ENCODE data around the gene MPP3.

The MPP3 gene, protein sequence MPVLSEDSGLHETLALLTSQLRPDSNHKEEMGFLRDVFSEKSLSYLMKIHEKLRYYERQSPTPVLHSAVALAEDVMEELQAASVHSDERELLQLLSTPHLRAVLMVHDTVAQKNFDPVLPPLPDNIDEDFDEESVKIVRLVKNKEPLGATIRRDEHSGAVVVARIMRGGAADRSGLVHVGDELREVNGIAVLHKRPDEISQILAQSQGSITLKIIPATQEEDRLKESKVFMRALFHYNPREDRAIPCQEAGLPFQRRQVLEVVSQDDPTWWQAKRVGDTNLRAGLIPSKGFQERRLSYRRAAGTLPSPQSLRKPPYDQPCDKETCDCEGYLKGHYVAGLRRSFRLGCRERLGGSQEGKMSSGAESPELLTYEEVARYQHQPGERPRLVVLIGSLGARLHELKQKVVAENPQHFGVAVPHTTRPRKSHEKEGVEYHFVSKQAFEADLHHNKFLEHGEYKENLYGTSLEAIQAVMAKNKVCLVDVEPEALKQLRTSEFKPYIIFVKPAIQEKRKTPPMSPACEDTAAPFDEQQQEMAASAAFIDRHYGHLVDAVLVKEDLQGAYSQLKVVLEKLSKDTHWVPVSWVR

DNA sequence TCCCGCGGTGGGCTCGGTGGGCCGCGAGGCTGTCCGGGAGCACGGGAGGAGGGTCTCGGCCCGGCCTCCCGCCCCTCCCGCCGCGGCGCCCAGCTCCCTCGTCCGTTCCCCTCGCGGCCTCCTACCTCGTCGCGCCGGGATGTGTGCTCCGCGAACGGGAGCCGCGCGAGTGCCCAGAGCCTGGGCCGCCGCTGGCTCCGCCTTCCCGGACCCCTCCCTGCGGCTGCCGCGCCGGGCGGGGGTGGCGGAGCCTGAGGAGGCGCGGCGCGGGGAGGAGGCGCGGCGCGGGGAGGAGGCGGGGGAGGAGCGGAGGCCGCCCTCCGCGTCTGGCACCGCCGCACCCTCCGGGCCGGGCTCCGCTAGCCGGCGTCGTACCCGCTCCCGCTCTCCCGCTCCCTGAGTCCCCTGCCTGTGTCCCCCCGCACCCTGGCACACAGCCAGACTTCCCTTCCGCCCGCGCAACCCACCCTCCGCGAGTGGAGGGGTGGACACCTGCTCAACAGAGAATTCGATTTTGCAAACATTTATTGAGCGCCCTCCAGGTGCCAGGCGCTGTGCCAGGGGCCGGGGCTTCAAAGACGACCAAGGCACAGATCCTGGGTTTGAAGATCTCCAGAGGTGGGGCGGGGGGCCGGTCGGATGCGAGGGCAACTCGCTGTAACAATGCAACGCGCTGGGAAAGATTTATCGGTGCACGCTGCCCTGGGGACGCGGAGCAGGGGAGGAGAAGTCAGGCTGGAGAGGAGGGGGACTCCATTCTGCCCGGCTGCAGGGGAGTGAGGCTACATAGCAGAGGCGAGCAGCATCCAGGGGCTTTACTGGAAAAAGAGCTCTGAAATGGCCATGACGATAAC is at the start of gene MPP3:
Gene MPP3, minus strand, starts transcription at position 171 of the 854 bp plus-strand sequence. CDS start 1,240 bp downstream, outside the sequence.
- peaks cover 11% of the 10 kb centered on the region for H3K4me1 ChIP-seq (ENCODE audit: low read depth, poor library complexity, severe bottlenecking)
- peaks cover 3% of the 10 kb centered on the region; the same call in 1 of the 2 replicates for H3K27me3 ChIP-seq (ENCODE audit: insufficient read depth, low read depth)
- H4K20me1 ChIP-seq (ENCODE audit: insufficient read depth) = no peaks in the 10 kb centered on the region
- peak within 1 kb of the TSS; percentile 72 for H3K4me2 ChIP-seq
- H3K27ac ChIP-seq = no peak within 1 kb of the TSS
- no peaks in the 10 kb centered on the region for H3K79me2 ChIP-seq (ENCODE audit: insufficient read depth, low read depth)
- no peaks in the 10 kb centered on the region for H3K36me3 ChIP-seq (ENCODE audit: insufficient read depth)
- H3K9ac ChIP-seq = peak within 1 kb of the TSS; percentile 56
- H2AFZ ChIP-seq (ENCODE audit: low read depth) = peak within 1 kb of the TSS; percentile 70
- no peak for TF ChIP-seq CTCF (conservative IDR thresholded peaks at IDR 0.05; ENCODE audit: low read depth, low read length)
- H3K4me3 ChIP-seq (IDR thresholded peaks at IDR 0.05; ENCODE audit: insufficient read depth, low read depth, low read length) = peak within 1 kb of the TSS; percentile 39

GRCh38 chr17:43881758-43882505 is 49.0 kb upstream of the MPP3 start:
- H3K36me3 ChIP-seq (ENCODE audit: insufficient read depth) = no peaks in the 10 kb centered on the region
- no peaks in the 10 kb centered on the region for H4K20me1 ChIP-seq (ENCODE audit: insufficient read depth)
- no peaks in the 10 kb centered on the region for H3K27me3 ChIP-seq (ENCODE audit: insufficient read depth, low read depth)
- H3K27ac ChIP-seq = no peak overlapping the region
- H2AFZ ChIP-seq (ENCODE audit: low read depth) = no peak overlapping the region
- TF ChIP-seq CTCF (conservative IDR thresholded peaks at IDR 0.05; ENCODE audit: low read depth, low read length) = no peak
- H3K4me3 ChIP-seq (IDR thresholded peaks at IDR 0.05; ENCODE audit: insufficient read depth, low read depth, low read length) = no peak overlapping the region
- no peak overlapping the region for H3K9ac ChIP-seq
- no peak overlapping the region for H3K4me2 ChIP-seq
- H3K4me1 ChIP-seq (ENCODE audit: low read depth, poor library complexity, severe bottlenecking) = peaks cover 4% of the 10 kb centered on the region
- H3K79me2 ChIP-seq (ENCODE audit: insufficient read depth, low read depth) = no peaks in the 10 kb centered on the region

- Histone ChIP-seq H2AFZ (ENCODE audit: low read depth) (no peak overlapping the region), H3K27me3 (ENCODE audit: insufficient read depth, low read depth) (no peaks in the 10 kb centered on the region), H3K27ac (no peak overlapping the region), H3K9ac (no peak overlapping the region), H3K4me1 (ENCODE audit: low read depth, poor library complexity, severe bottlenecking) (peaks cover 4% of the 10 kb centered on the region), H3K36me3 (ENCODE audit: insufficient read depth) (no peaks in the 10 kb centered on the region), H3K4me2 (no peak overlapping the region), H3K79me2 (ENCODE audit: insufficient read depth, low read depth) (no peaks in the 10 kb centered on the region), H3K4me3 (IDR thresholded peaks at IDR 0.05; ENCODE audit: insufficient read depth, low read depth, low read length) (no peak overlapping the region), H4K20me1 (ENCODE audit: insufficient read depth) (no peaks in the 10 kb centered on the region)
- no peak for TF ChIP-seq CTCF (conservative IDR thresholded peaks at IDR 0.05; ENCODE audit: low read depth, low read length)
These were observed 48.2 kb upstream of the MPP3 start for GRCh38 chr17:43881181-43881580.

DNA sequence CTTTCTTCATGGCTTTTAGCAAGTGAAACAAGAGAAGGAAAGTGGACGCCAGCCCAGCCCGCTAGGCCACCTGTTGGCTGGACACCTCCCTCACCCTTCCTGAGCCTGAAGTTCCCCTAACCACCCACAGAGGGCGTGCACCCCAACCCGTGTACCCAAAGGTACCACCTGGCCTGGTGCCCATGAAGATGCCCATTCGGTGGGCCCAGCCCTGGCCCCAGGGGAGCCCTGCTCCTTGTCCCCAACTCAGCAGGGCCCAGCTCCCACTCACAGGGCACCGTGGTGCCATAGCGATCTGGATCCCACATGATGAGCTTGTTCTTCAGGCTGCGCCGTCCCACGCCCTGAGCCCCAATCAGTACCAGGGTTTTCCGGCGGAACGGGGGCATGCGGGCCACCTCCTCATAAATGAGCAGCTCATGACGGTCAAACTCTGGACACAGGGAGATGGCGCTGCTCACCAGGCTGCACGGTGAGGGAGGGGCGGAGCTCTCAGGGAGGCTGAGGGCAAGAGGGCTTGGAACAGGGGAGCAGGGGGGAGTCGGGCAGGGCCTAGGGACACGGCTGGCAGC is 47.6 kb upstream of the MPP3 start:
- Histone ChIP-seq H2AFZ (ENCODE audit: low read depth) (no peak overlapping the region), H3K4me3 (IDR thresholded peaks at IDR 0.05; ENCODE audit: insufficient read depth, low read depth, low read length) (no peak overlapping the region), H3K27ac (no peak overlapping the region), H3K79me2 (ENCODE audit: insufficient read depth, low read depth) (no peaks in the 10 kb centered on the region), H4K20me1 (ENCODE audit: insufficient read depth) (no peaks in the 10 kb centered on the region), H3K27me3 (ENCODE audit: insufficient read depth, low read depth) (no peaks in the 10 kb centered on the region), H3K9ac (no peak overlapping the region), H3K4me2 (no peak overlapping the region), H3K36me3 (ENCODE audit: insufficient read depth) (no peaks in the 10 kb centered on the region), H3K4me1 (ENCODE audit: low read depth, poor library complexity, severe bottlenecking) (peaks cover 4% of the 10 kb centered on the region)
- TF ChIP-seq CTCF (conservative IDR thresholded peaks at IDR 0.05; ENCODE audit: low read depth, low read length) = peak; percentile 93
